WTC11 (cell line): Measurements from ENCODE around the gene SCN8A. TPM values are rescaled to one million over a fixed set of nuclear protein-coding genes. Genes with fewer than 3 reads are reported as not detected.

Experiments
- ATAC-seq: fragments of 200-7000 bp; cut with Tn5 transposase; 2 replicates; pipeline ENCODE4 v1.10.0; 2021; ENCODE audit warnings: mild to moderate bottlenecking, moderate library complexity
- CTCF ChIA-PET: fragments of 300-600 bp; sonication (Branson Sonifier 250); formaldehyde crosslinking; loops from one replicate; lab custom pipeline; 2021; ENCODE audit warnings: antibody characterized with exemption; lab: Charles Lee
- POLR2A ChIA-PET: fragments of 350-600 bp; sonication (Branson Sonifier 250); formaldehyde crosslinking; loops from one replicate; lab custom pipeline; 2021; ENCODE audit warnings: antibody characterized with exemption; lab: Charles Lee
- DNase-seq: peaks from one replicate; pipeline ENCODE4 v3.0.0; 2021; ENCODE audit warnings: low spot score
- H3K27ac Mint-ChIP-seq: 2 replicates; pipeline ENCODE4 v1.8.0; 2021; ENCODE audit warnings: mixed read lengths
- H3K27me3 Mint-ChIP-seq: 2 replicates; pipeline ENCODE4 v1.8.0; 2021; ENCODE audit warnings: low read depth, mild to moderate bottlenecking, moderate library complexity, mixed read lengths
- H3K36me3 Mint-ChIP-seq: 2 replicates; pipeline ENCODE4 v1.8.0; 2021; ENCODE audit warnings: mixed read lengths
- H3K4me1 Mint-ChIP-seq: 2 replicates; pipeline ENCODE4 v1.8.0; 2022; ENCODE audit warnings: mixed read lengths
- H3K4me3 Mint-ChIP-seq: 2 replicates; pipeline ENCODE4 v1.8.0; 2021; ENCODE audit warnings: mild to moderate bottlenecking, moderate library complexity, mixed read lengths
- H3K9me3 Mint-ChIP-seq: 2 replicates; pipeline ENCODE4 v1.8.0; 2021; ENCODE audit warnings: mixed read lengths
- ATF1 ChIP-seq: sonication (generic); formaldehyde crosslinking; IDR thresholded peaks from 2 replicates; pipeline ENCODE4 v1.8.1; 2023; ENCODE audit warnings: mild to moderate bottlenecking, moderate library complexity, missing genetic modification reagents
- CTCF ChIP-seq: fragments of 200-600 bp; IDR thresholded peaks from 2 replicates; pipeline ENCODE4 v1.8.0; 2022; ENCODE audit warnings: antibody characterized with exemption
- E2F4 ChIP-seq: sonication (generic); formaldehyde crosslinking; IDR thresholded peaks from 2 replicates; pipeline ENCODE4 v1.8.1; 2022; ENCODE audit warnings: low read depth, mild to moderate bottlenecking, moderate library complexity, missing genetic modification reagents, borderline replicate concordance
- EMX1 ChIP-seq: fragments of 250-450 bp; sonication (Bioruptor Pico); IDR thresholded peaks from 2 replicates; pipeline ENCODE4 v1.8.0; 2021; ENCODE audit warnings: mild to moderate bottlenecking
- ERG ChIP-seq: fragments of 250-450 bp; sonication (Bioruptor Pico); IDR thresholded peaks from 2 replicates; pipeline ENCODE4 v1.8.0; 2021; ENCODE audit warnings: mild to moderate bottlenecking
- ETV6 ChIP-seq: sonication (generic); formaldehyde crosslinking; IDR thresholded peaks from 2 replicates; pipeline ENCODE4 v1.8.1; 2022; ENCODE audit warnings: mild to moderate bottlenecking, missing genetic modification reagents
- FOXK1 ChIP-seq: sonication (generic); formaldehyde crosslinking; IDR thresholded peaks from 2 replicates; pipeline ENCODE4 v1.8.0; 2022; ENCODE audit warnings: mild to moderate bottlenecking, moderate library complexity, missing genetic modification reagents
- FOXP1 ChIP-seq: sonication (generic); formaldehyde crosslinking; IDR thresholded peaks from 2 replicates; pipeline ENCODE4 v1.8.0; 2022; ENCODE audit warnings: missing genetic modification reagents, mild to moderate bottlenecking, moderate library complexity, borderline replicate concordance
- GABPB1 ChIP-seq: sonication (generic); formaldehyde crosslinking; IDR thresholded peaks from 2 replicates; pipeline ENCODE4 v1.8.1; 2023; ENCODE audit warnings: mild to moderate bottlenecking, missing genetic modification reagents
- MLX ChIP-seq: sonication (generic); formaldehyde crosslinking; IDR thresholded peaks from 2 replicates; pipeline ENCODE4 v1.8.1; 2023; ENCODE audit warnings: mild to moderate bottlenecking, missing genetic modification reagents, moderate library complexity
- MYBL2 ChIP-seq: sonication (generic); formaldehyde crosslinking; IDR thresholded peaks from 2 replicates; pipeline ENCODE4 v1.8.1; 2023; ENCODE audit warnings: mild to moderate bottlenecking, moderate library complexity, missing genetic modification reagents
- NFYB ChIP-seq: sonication (generic); formaldehyde crosslinking; conservative IDR thresholded peaks from 2 replicates; pipeline ENCODE4 v1.8.0; 2022; ENCODE audit warnings: low read depth, missing genetic modification reagents
- PREB ChIP-seq: sonication (generic); formaldehyde crosslinking; IDR thresholded peaks from 2 replicates; pipeline ENCODE4 v1.8.1; 2022; ENCODE audit warnings: mild to moderate bottlenecking, missing genetic modification reagents, moderate library complexity, borderline replicate concordance
- PRRX2 ChIP-seq: fragments of 250-450 bp; sonication (Bioruptor Pico); IDR thresholded peaks from 2 replicates; pipeline ENCODE4 v1.8.0; 2021; ENCODE audit warnings: mild to moderate bottlenecking
- SP1 ChIP-seq: sonication (generic); formaldehyde crosslinking; conservative IDR thresholded peaks from 2 replicates; pipeline ENCODE4 v1.8.1; 2022; ENCODE audit warnings: missing genetic modification reagents
- TEAD1 ChIP-seq: sonication (generic); formaldehyde crosslinking; IDR thresholded peaks from 2 replicates; pipeline ENCODE4 v1.8.0; 2022; ENCODE audit warnings: mild to moderate bottlenecking, missing genetic modification reagents
- TEAD4 ChIP-seq: sonication (generic); formaldehyde crosslinking; IDR thresholded peaks from 2 replicates; pipeline ENCODE4 v1.8.0; 2022; ENCODE audit warnings: mild to moderate bottlenecking, missing genetic modification reagents
- ZNF423 ChIP-seq: fragments of 250-450 bp; sonication (Bioruptor Pico); IDR thresholded peaks from 2 replicates; pipeline ENCODE4 v2.1.2; 2022; ENCODE audit warnings: mild to moderate bottlenecking, moderate library complexity
- total RNA-seq: library from RNA; stranded (reverse); gene quantifications from 3 replicates; pipeline ENCODE4 v1.2.3, GENCODE V29; 2021
- TF ChIP-seq, protein P1 (sequence below): sonication (generic); formaldehyde crosslinking; IDR thresholded peaks from 2 replicates; pipeline ENCODE4 v1.8.1; 2023; ENCODE audit warnings: mild to moderate bottlenecking, missing genetic modification reagents, moderate library complexity
- TF ChIP-seq, protein P2 (sequence below): sonication (generic); formaldehyde crosslinking; IDR thresholded peaks from 2 replicates; pipeline ENCODE4 v1.8.1; 2022; ENCODE audit warnings: mild to moderate bottlenecking, moderate library complexity, missing genetic modification reagents
- TF ChIP-seq, protein P3 (sequence below): sonication (generic); formaldehyde crosslinking; IDR thresholded peaks from 2 replicates; pipeline ENCODE4 v1.8.0; 2022; ENCODE audit warnings: mild to moderate bottlenecking, missing genetic modification reagents
- TF ChIP-seq, protein P4 (sequence below): sonication (generic); formaldehyde crosslinking; IDR thresholded peaks from 2 replicates; pipeline ENCODE4 v1.8.0; 2022; ENCODE audit warnings: mild to moderate bottlenecking, missing genetic modification reagents

SCN8A gene
- total RNA-seq, 1 experiment from 2014 or later, result 14.4 TPM

- CTCF ChIA-PET, result interaction anchor here (0.6 to 10.7 kb wide), 26 partner anchors 8 to 428 kb away, joined by 3 to 164 read pairs (median 7); partner anchors contain the start of genes ACVRL1, ANKRD33, GALNT6 and SLC4A8
- Mint-ChIP-seq H3K4me1 (peaks cover 15% of the 10 kb centered on the region), H3K27me3 (peaks cover 60% of the 10 kb centered on the region), H3K36me3 (no peaks in the 10 kb centered on the region), H3K9me3 (no peaks in the 10 kb centered on the region), H3K4me3 (peak overlapping the region; percentile 66), H3K27ac (no peak overlapping the region)
- POLR2A ChIA-PET, result interaction anchor here (1.0 kb wide), 1 partner anchor 55 kb away, joined by 3 read pairs; no protein-coding TSS in a partner anchor
- peak; percentile 61 for TF ChIP-seq GABPB1
- no peak for TF ChIP-seq TEAD1 (CRISPR knock-in tag)
- TF ChIP-seq ERG (CRISPR knock-in tag), result no peak
- TF ChIP-seq, protein P1, sequence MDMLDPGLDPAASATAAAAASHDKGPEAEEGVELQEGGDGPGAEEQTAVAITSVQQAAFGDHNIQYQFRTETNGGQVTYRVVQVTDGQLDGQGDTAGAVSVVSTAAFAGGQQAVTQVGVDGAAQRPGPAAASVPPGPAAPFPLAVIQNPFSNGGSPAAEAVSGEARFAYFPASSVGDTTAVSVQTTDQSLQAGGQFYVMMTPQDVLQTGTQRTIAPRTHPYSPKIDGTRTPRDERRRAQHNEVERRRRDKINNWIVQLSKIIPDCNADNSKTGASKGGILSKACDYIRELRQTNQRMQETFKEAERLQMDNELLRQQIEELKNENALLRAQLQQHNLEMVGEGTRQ, result peak; percentile 2; the same call in 1 of the 2 replicates
- TF ChIP-seq CTCF, result 0 out of 2 replicates have a peak, but pooled peaks have one; percentile 15
- 0 out of 2 replicates have a peak, but pooled peaks have one; percentile 48 for TF ChIP-seq E2F4 (CRISPR knock-in tag)
- 0 out of 2 replicates have a peak, but pooled peaks have one; percentile 45 for TF ChIP-seq FOXP1 (CRISPR knock-in tag)
- TF ChIP-seq EMX1 (CRISPR knock-in tag), result 0 out of 2 replicates have a peak, but pooled peaks have one; percentile 38
- no peak for TF ChIP-seq FOXK1
- TF ChIP-seq ZNF423 (CRISPR knock-in tag), result peak; percentile 97
- TF ChIP-seq SP1 (CRISPR knock-in tag), result peak; percentile 41; the same call in 1 of the 2 replicates
- TF ChIP-seq, protein P2, sequence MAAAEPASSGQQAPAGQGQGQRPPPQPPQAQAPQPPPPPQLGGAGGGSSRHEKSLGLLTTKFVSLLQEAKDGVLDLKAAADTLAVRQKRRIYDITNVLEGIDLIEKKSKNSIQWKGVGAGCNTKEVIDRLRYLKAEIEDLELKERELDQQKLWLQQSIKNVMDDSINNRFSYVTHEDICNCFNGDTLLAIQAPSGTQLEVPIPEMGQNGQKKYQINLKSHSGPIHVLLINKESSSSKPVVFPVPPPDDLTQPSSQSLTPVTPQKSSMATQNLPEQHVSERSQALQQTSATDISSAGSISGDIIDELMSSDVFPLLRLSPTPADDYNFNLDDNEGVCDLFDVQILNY (CRISPR knock-in tag), result peak; percentile 40; the same call in 1 of the 2 replicates
- DNase-seq (peak; percentile 76), ATAC-seq (peak; percentile 63)
Observed at GRCh38 chr12:51814311-51815088, 223.5 kb downstream of the SCN8A start.

DNA sequence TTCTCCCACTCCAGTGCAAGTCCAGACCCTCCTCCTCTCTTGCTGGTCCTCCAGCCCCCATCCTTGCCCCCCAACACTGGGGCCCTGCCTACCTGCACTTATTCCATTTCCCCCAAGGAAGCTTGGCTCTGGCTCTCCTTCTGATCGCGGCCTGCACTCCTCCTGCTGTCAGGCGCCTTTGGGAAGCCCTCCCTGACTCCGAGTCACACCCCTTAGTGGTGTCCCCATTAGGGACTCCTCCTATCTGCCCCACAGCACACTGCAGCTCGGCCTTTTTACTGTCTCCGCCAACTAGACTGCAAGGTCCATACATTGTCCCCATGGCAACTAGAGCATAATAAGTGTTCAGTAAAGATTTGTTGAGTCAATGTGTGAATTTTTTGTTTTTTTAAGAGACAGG, 224.5 kb downstream of the SCN8A start:
- peak; percentile 32 for ATAC-seq
- Mint-ChIP-seq H3K4me3 (peak overlapping the region; percentile 66), H3K27ac (no peak overlapping the region), H3K4me1 (peaks cover 21% of the 10 kb centered on the region), H3K27me3 (peaks cover 68% of the 10 kb centered on the region), H3K9me3 (no peaks in the 10 kb centered on the region), H3K36me3 (no peaks in the 10 kb centered on the region)
- ChIA-PET CTCF (interaction anchor here (1.0 to 10.7 kb wide), 11 partner anchors 9 to 391 kb away, joined by 3 to 164 read pairs (median 17); partner anchors contain the start of genes ANKRD33 and SLC4A8), POLR2A (no interaction called here)
- DNase-seq, result peak; percentile 48
- no peak for TF ChIP-seq PREB (CRISPR knock-in tag)
- TF ChIP-seq MYBL2, result no peak
- no peak for TF ChIP-seq ETV6
- TF ChIP-seq, protein P3, sequence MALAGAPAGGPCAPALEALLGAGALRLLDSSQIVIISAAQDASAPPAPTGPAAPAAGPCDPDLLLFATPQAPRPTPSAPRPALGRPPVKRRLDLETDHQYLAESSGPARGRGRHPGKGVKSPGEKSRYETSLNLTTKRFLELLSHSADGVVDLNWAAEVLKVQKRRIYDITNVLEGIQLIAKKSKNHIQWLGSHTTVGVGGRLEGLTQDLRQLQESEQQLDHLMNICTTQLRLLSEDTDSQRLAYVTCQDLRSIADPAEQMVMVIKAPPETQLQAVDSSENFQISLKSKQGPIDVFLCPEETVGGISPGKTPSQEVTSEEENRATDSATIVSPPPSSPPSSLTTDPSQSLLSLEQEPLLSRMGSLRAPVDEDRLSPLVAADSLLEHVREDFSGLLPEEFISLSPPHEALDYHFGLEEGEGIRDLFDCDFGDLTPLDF (CRISPR knock-in tag), result no peak
- no peak for TF ChIP-seq PRRX2 (CRISPR knock-in tag)
- TF ChIP-seq ATF1, result no peak
- TF ChIP-seq TEAD4 (CRISPR knock-in tag), result no peak
- TF ChIP-seq NFYB, result no peak
- TF ChIP-seq, protein P4, sequence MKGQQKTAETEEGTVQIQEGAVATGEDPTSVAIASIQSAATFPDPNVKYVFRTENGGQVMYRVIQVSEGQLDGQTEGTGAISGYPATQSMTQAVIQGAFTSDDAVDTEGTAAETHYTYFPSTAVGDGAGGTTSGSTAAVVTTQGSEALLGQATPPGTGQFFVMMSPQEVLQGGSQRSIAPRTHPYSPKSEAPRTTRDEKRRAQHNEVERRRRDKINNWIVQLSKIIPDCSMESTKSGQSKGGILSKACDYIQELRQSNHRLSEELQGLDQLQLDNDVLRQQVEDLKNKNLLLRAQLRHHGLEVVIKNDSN (CRISPR knock-in tag), result no peak
- TF ChIP-seq MLX (CRISPR knock-in tag), result no peak
